HepG2 (cell line): Measurements from ENCODE around the gene NECTIN2.

Source experiments
- FOSL2 ChIP-seq: sonication (generic); formaldehyde crosslinking; IDR thresholded peaks from 2 replicates; pipeline ENCODE4 v1.4.0; 2020; ENCODE audit warnings: missing genetic modification reagents
- ZNF792 ChIP-seq: IDR thresholded peaks from 2 replicates; pipeline ENCODE4 v1.6.1; 2016

DNA sequence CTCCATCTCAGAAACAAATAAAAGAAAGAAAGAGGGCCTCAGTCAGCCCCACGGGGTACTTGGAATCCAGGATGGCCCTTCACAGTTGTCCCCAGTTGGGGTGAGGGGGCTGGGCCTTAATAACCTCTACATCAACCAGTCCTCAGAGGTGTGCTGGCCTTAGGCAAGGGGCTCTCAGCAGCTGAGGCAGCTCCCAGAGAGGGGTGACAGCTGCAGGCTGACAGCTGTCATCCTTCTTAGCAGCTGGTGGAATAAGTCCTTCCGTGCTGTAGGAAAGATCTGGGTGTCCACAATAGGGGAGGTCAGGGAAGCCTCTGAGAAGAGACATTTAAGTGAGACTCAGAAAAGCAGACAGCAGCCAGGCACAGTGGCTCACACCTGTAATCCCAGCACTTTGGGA, 29.8 kb upstream of the NECTIN2 start:
- TF ChIP-seq FOSL2 (no peak), ZNF792 (CRISPR knock-in tag) (no peak)
